ENCODE results near the gene MRPL44.
"Not testable (repeated sequence)": the region's sequence is repeated elsewhere in the genome, so short reads cannot be mapped to it uniquely, and the experiment has no call there.

The MRPL44 gene

DNA sequence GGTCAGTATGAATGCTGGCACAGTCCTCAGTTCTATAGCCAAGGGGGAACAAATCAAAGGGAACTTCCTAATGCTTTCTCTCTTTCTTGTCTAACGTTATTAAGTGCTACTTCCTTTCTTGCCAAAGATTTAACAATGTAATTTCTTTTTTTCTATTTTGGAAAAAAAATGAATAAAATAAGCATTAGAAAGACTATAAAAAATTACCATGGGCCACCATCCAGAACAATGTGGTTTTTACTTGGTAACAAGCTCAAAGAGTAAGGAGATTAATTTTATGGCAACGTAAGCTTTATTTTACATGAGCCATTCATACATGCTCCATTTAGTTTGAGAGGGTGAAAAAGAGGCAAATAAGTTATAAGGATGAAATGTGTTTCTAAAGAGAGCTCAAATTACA is 41.7 kb downstream of the MRPL44 start:
- Histone ChIP-seq H3K27me3 (ENCODE audit: control insufficient read depth in 1 of 2, insufficient read depth in 1 of 2, low read length in 2 of 2) (no peaks in the 10 kb centered on the region), H3K9me3 (ENCODE audit: control insufficient read depth, low read length) (no peaks in the 10 kb centered on the region), H2BK12ac (ENCODE audit: low read length in 2 of 2) (no peak overlapping the region), H2AFZ (ENCODE audit: low read depth, low read length) (no peak overlapping the region), H2BK120ac (ENCODE audit: low read depth, low read length) (no peak overlapping the region), H2BK5ac (ENCODE audit: low read depth, low read length, poor library complexity, severe bottlenecking) (no peak overlapping the region), H3K4ac (ENCODE audit: low read depth in 1 of 2, low read length in 2 of 2) (no peak overlapping the region), H3K36me3 (ENCODE audit: control insufficient read depth in 1 of 2, insufficient read depth in 2 of 2, low read depth in 1 of 2, low read length in 2 of 2) (peaks cover 28 to 73% of the 10 kb centered on the region in 2 experiments), H3K9ac (ENCODE audit: low read length) (no peak overlapping the region), H3K14ac (ENCODE audit: low read length in 2 of 2) (no peak overlapping the region), H3K23ac (ENCODE audit: low read length in 2 of 2) (no peak overlapping the region), H3K4me2 (ENCODE audit: low read length, poor library complexity, severe bottlenecking) (no peak overlapping the region), H3K79me1 (replicated peaks; ENCODE audit: low read length, poor library complexity, severe bottlenecking) (peaks cover 14% of the 10 kb centered on the region), H3K27ac (ENCODE audit: low read length, poor library complexity, severe bottlenecking) (no peak overlapping the region), H4K8ac (ENCODE audit: low read length) (no peak overlapping the region), H3K4me1 (ENCODE audit: control insufficient read depth, insufficient read depth, low read depth, low read length) (peaks cover 13% of the 10 kb centered on the region), H3K18ac (ENCODE audit: low read depth in 1 of 2, low read length in 2 of 2) (no peak overlapping the region), H2BK15ac (ENCODE audit: low read depth, poor library complexity, severe bottlenecking) (no peak overlapping the region), H3K4me3 (ENCODE audit: insufficient read depth in 1 of 2, low read depth in 1 of 2, low read length in 2 of 2) (no peak overlapping the region), H2AK5ac (ENCODE audit: low read length, severe bottlenecking) (no peak overlapping the region), H4K91ac (ENCODE audit: low read length) (no peak overlapping the region)
- DNase-seq = no peak
- WGBS = no CpG with 5 or more reads among the region's 2 CpGs

DNA sequence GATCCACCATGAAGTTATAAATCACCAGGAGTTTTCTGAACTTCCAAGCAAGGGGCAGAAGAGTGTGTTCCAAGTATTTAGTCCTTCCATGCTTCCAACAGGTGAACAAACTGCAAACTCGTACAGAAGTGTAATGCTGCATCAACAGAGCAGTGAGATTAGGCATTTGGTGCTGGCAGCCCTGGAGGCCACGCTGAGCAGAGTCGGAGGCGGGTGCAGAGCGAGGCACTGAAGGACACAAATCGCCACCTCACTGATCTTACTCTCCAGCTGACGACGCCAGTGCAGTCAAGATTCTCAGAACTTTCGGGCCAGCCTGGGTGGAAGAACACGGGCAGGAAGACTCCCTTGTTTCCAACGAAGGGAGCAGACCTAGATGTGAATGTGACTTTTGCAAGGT is 42.6 kb downstream of the MRPL44 start:
- Histone ChIP-seq H2BK12ac (ENCODE audit: low read length in 2 of 2) (no peak overlapping the region), H3K14ac (ENCODE audit: low read length in 2 of 2) (no peak overlapping the region), H3K27ac (ENCODE audit: low read length, poor library complexity, severe bottlenecking) (no peak overlapping the region), H4K8ac (ENCODE audit: low read length) (no peak overlapping the region), H3K9ac (ENCODE audit: low read length) (no peak overlapping the region), H3K4me2 (ENCODE audit: low read length, poor library complexity, severe bottlenecking) (no peak overlapping the region), H2AK5ac (ENCODE audit: low read length, severe bottlenecking) (no peak overlapping the region), H3K79me1 (replicated peaks; ENCODE audit: low read length, poor library complexity, severe bottlenecking) (peaks cover 14% of the 10 kb centered on the region), H3K4me1 (ENCODE audit: control insufficient read depth, insufficient read depth, low read depth, low read length) (peaks cover 9% of the 10 kb centered on the region), H3K18ac (ENCODE audit: low read depth in 1 of 2, low read length in 2 of 2) (no peak overlapping the region), H2AFZ (ENCODE audit: low read depth, low read length) (no peak overlapping the region), H2BK5ac (ENCODE audit: low read depth, low read length, poor library complexity, severe bottlenecking) (no peak overlapping the region), H2BK120ac (ENCODE audit: low read depth, low read length) (no peak overlapping the region), H3K9me3 (ENCODE audit: control insufficient read depth, low read length) (no peaks in the 10 kb centered on the region), H3K27me3 (ENCODE audit: control insufficient read depth in 1 of 2, insufficient read depth in 1 of 2, low read length in 2 of 2) (no peaks in the 10 kb centered on the region), H3K4me3 (ENCODE audit: insufficient read depth in 1 of 2, low read depth in 1 of 2, low read length in 2 of 2) (no peak overlapping the region), H2BK15ac (ENCODE audit: low read depth, poor library complexity, severe bottlenecking) (no peak overlapping the region), H3K23ac (ENCODE audit: low read length in 2 of 2) (no peak overlapping the region), H3K36me3 (ENCODE audit: control insufficient read depth in 1 of 2, insufficient read depth in 2 of 2, low read depth in 1 of 2, low read length in 2 of 2) (peaks cover 28 to 67% of the 10 kb centered on the region in 2 experiments), H3K4ac (ENCODE audit: low read depth in 1 of 2, low read length in 2 of 2) (no peak overlapping the region), H4K91ac (ENCODE audit: low read length) (no peak overlapping the region)
- WGBS = 97% methylated on average over 11 of the region's 11 CpGs
- no peak for DNase-seq

DNA sequence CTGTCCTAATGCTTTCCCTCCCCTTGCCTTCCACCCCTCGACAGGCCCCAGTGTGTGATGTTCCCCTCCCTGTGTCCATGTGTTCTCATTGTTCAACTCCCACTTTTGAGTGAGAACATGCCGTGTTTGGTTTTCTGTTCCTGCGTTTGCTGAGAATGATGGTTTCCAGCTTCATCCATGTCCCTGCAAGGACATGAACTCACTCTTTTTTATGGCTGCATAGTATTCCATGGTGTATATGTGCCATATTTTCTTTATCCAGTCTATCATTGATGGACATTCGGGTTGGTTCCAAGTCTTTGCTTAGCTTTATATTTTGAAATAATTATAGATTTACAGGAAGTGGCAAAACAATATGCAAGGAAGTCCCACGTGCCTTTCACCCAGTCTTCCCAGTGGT is 43.4 kb downstream of the MRPL44 start:
- not testable (repeated sequence) for H3K23ac ChIP-seq (ENCODE audit: low read length in 2 of 2); H2BK12ac ChIP-seq (ENCODE audit: low read length in 2 of 2); H2BK120ac ChIP-seq (ENCODE audit: low read depth, low read length); H3K27ac ChIP-seq (ENCODE audit: low read length, poor library complexity, severe bottlenecking); H4K91ac ChIP-seq (ENCODE audit: low read length); H3K4me3 ChIP-seq (ENCODE audit: insufficient read depth in 1 of 2, low read depth in 1 of 2, low read length in 2 of 2); H3K9me3 ChIP-seq (ENCODE audit: control insufficient read depth, low read length); H2BK15ac ChIP-seq (ENCODE audit: low read depth, poor library complexity, severe bottlenecking); H3K14ac ChIP-seq (ENCODE audit: low read length in 2 of 2); H3K18ac ChIP-seq (ENCODE audit: low read depth in 1 of 2, low read length in 2 of 2); DNase-seq; H4K8ac ChIP-seq (ENCODE audit: low read length); H2BK5ac ChIP-seq (ENCODE audit: low read depth, low read length, poor library complexity, severe bottlenecking); H3K4me2 ChIP-seq (ENCODE audit: low read length, poor library complexity, severe bottlenecking); H2AFZ ChIP-seq (ENCODE audit: low read depth, low read length); H3K27me3 ChIP-seq (ENCODE audit: control insufficient read depth in 1 of 2, insufficient read depth in 1 of 2, low read length in 2 of 2); H3K4ac ChIP-seq (ENCODE audit: low read depth in 1 of 2, low read length in 2 of 2); H2AK5ac ChIP-seq (ENCODE audit: low read length, severe bottlenecking); H3K4me1 ChIP-seq (ENCODE audit: control insufficient read depth, insufficient read depth, low read depth, low read length); H3K9ac ChIP-seq (ENCODE audit: low read length)
- WGBS = over 99% methylated on average over 4 of the region's 5 CpGs
- Histone ChIP-seq H3K36me3 (ENCODE audit: control insufficient read depth in 1 of 2, insufficient read depth in 2 of 2, low read depth in 1 of 2, low read length in 2 of 2) (peaks cover 28 to 59% of the 10 kb centered on the region in 2 experiments), H3K79me1 (replicated peaks; ENCODE audit: low read length, poor library complexity, severe bottlenecking) (peaks cover 14% of the 10 kb centered on the region)

DNA sequence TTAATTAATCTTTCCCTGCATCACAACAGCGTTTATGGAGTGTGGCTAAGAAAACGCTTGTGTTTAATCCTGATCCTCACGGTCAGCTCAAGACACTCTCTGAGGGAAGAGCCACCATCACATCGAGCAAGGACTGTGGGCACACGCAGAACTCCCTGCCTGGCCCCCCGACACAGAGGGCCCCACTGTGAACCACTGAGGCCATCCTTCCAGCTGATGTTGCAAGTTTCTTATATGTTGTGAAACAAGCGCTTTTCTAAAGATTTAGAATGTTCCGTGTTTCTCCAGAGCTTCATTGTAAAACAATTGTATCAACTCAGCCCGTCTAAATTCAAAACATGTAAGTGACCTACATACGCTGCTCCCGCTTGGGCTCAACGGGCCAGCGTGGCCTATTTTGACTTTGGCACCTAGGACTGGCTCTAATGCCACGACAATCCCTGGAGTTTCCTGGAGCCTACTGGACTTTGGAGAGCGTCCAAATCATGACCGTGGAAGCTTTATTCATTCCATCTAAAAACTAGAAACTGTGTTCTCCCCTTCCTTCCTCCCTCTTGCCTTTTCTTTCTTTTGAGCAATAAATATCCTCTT is 46.9 kb downstream of the MRPL44 start:
- WGBS = 90% methylated on average over 16 of the region's 16 CpGs
- H4K91ac ChIP-seq (ENCODE audit: low read length) = no peak overlapping the region

More for the DNA sequence above, 46.9 kb downstream of the MRPL44 start:
- Histone ChIP-seq H3K27ac (ENCODE audit: low read length, poor library complexity, severe bottlenecking) (no peak overlapping the region), H3K4ac (ENCODE audit: low read depth in 1 of 2, low read length in 2 of 2) (no peak overlapping the region), H3K4me3 (ENCODE audit: insufficient read depth in 1 of 2, low read depth in 1 of 2, low read length in 2 of 2) (peak overlapping the region in 1 of 2 experiments; percentile 24), H2AK5ac (ENCODE audit: low read length, severe bottlenecking) (no peak overlapping the region), H3K23ac (ENCODE audit: low read length in 2 of 2) (no peak overlapping the region), H3K79me1 (replicated peaks; ENCODE audit: low read length, poor library complexity, severe bottlenecking) (peaks cover 19% of the 10 kb centered on the region), H2BK12ac (ENCODE audit: low read length in 2 of 2) (no peak overlapping the region), H2BK120ac (ENCODE audit: low read depth, low read length) (no peak overlapping the region), H3K27me3 (ENCODE audit: control insufficient read depth in 1 of 2, insufficient read depth in 1 of 2, low read length in 2 of 2) (no peaks in the 10 kb centered on the region), H3K36me3 (ENCODE audit: control insufficient read depth in 1 of 2, insufficient read depth in 2 of 2, low read depth in 1 of 2, low read length in 2 of 2) (peaks cover 21 to 25% of the 10 kb centered on the region in 2 experiments), H2AFZ (ENCODE audit: low read depth, low read length) (no peak overlapping the region), H2BK15ac (ENCODE audit: low read depth, poor library complexity, severe bottlenecking) (no peak overlapping the region), H3K18ac (ENCODE audit: low read depth in 1 of 2, low read length in 2 of 2) (no peak overlapping the region), H3K4me2 (ENCODE audit: low read length, poor library complexity, severe bottlenecking) (no peak overlapping the region), H3K9me3 (ENCODE audit: control insufficient read depth, low read length) (no peaks in the 10 kb centered on the region), H3K14ac (ENCODE audit: low read length in 2 of 2) (no peak overlapping the region), H3K9ac (ENCODE audit: low read length) (peak overlapping the region; percentile 63), H3K4me1 (ENCODE audit: control insufficient read depth, insufficient read depth, low read depth, low read length) (peaks cover 2% of the 10 kb centered on the region), H2BK5ac (ENCODE audit: low read depth, low read length, poor library complexity, severe bottlenecking) (no peak overlapping the region), H4K8ac (ENCODE audit: low read length) (no peak overlapping the region)
- no peak for DNase-seq
